ENCODE measurements around the gene RTKN.

The RTKN gene

GRCh38 chr2:74379851-74380789 is 61.6 kb downstream of the RTKN start, which contains the start of gene DCTN1:
DCTN1 (minus strand) TSS chr2:74380311; CDS start chr2:74380037, 274 bp downstream.
- no peak for DNase-seq (ENCODE audit: low read depth)

GRCh38 chr2:74378007-74378406 is 63.7 kb downstream of the RTKN start:
- no peak for DNase-seq (ENCODE audit: low read depth)

GRCh38 chr2:74375838-74376237 is 65.9 kb downstream of the RTKN start:
- DNase-seq (ENCODE audit: low read depth): no peak
